ENCODE data around the gene TMEM171.

GRCh38 chr5:73112359-73112758 is 8.0 kb upstream of the TMEM171 start:
- no peak for TF ChIP-seq TCF4 (CRISPR knock-in tag; IDR thresholded peaks at IDR 0.05; ENCODE audit: borderline replicate concordance)
- TF ChIP-seq ARNTL (CRISPR knock-in tag; IDR thresholded peaks at IDR 0.05; ENCODE audit: borderline replicate concordance, low read depth): no peak
- TF ChIP-seq GLIS3 (CRISPR knock-in tag; IDR thresholded peaks at IDR 0.05): no peak
- no peak for TF ChIP-seq RARB (CRISPR knock-in tag; IDR thresholded peaks at IDR 0.05)
- TF ChIP-seq PATZ1 (CRISPR knock-in tag; IDR thresholded peaks at IDR 0.05; ENCODE audit: borderline replicate concordance): no peak
- TF ChIP-seq ESRRG (CRISPR knock-in tag; IDR thresholded peaks at IDR 0.05): no peak
- TF ChIP-seq ZFP30 (CRISPR knock-in tag; IDR thresholded peaks at IDR 0.05): no peak
- no peak for TF ChIP-seq CSRNP3 (CRISPR knock-in tag; IDR thresholded peaks at IDR 0.05)
